ENCODE results near the gene RPL7A. TPM values are rescaled to one million over a fixed set of nuclear protein-coding genes. Genes with fewer than 3 reads are reported as not detected.
"Not testable (repeated sequence)": the region's sequence is repeated elsewhere in the genome, so short reads cannot be mapped to it uniquely, and the experiment has no call there.

RPL7A gene
- total RNA-seq (2014; rRNA removed; shearing (Covaris generic)) = 2,228 and 2,364 TPM in 2 replicates

GRCh38 chr9:133347985-133348717 lies at the start of gene RPL7A, which contains the start of gene MED22:
RPL7A (plus strand) TSS chr9:133348218; CDS start chr9:133348244, 26 bp downstream.
MED22 (minus strand) TSS chr9:133348131; CDS start chr9:133346662, 1,469 bp downstream.
- peak; percentile 97 for DNase-seq (ENCODE audit: low spot score)

GRCh38 chr9:133299996-133300395 lies 48.0 kb upstream of the RPL7A start:
- not testable (repeated sequence) for DNase-seq (ENCODE audit: low spot score)

- DNase-seq (ENCODE audit: low spot score) = no peak
Observed at GRCh38 chr9:133301253-133302230, 46.5 kb upstream of the RPL7A start.

GRCh38 chr9:133303266-133304157 lies 44.5 kb upstream of the RPL7A start:
- DNase-seq (ENCODE audit: low spot score) = no peak

GRCh38 chr9:133304158-133304470 lies 43.9 kb upstream of the RPL7A start:
- DNase-seq (ENCODE audit: low spot score) = no peak

GRCh38 chr9:133304477-133305377 lies 43.3 kb upstream of the RPL7A start:
- no peak for DNase-seq (ENCODE audit: low spot score)

GRCh38 chr9:133305731-133306130 lies 42.3 kb upstream of the RPL7A start:
- DNase-seq (ENCODE audit: low spot score) = no peak

GRCh38 chr9:133306242-133307204 lies 41.5 kb upstream of the RPL7A start:
- peak; percentile 87 for DNase-seq (ENCODE audit: low spot score)

- no peak for DNase-seq (ENCODE audit: low spot score)
Observed at GRCh38 chr9:133307301-133307700, 40.7 kb upstream of the RPL7A start.

- DNase-seq (ENCODE audit: low spot score) = no peak
Observed at GRCh38 chr9:133309608-133310007, 38.4 kb upstream of the RPL7A start.

- DNase-seq (ENCODE audit: low spot score) = no peak
Observed at GRCh38 chr9:133315997-133316396, 32.0 kb upstream of the RPL7A start.

- DNase-seq (ENCODE audit: low spot score) = not testable (repeated sequence)
Observed at GRCh38 chr9:133317551-133317950, 30.5 kb upstream of the RPL7A start.

GRCh38 chr9:133320421-133320881 lies 27.6 kb upstream of the RPL7A start:
- no peak for DNase-seq (ENCODE audit: low spot score)

- no peak for DNase-seq (ENCODE audit: low spot score)
Observed at GRCh38 chr9:133321411-133321935, 26.5 kb upstream of the RPL7A start.

GRCh38 chr9:133322701-133323100 lies 25.3 kb upstream of the RPL7A start:
- DNase-seq (ENCODE audit: low spot score) = no peak

- DNase-seq (ENCODE audit: low spot score) = no peak
Observed at GRCh38 chr9:133323211-133323610, 24.8 kb upstream of the RPL7A start.

GRCh38 chr9:133323991-133324703 lies 23.9 kb upstream of the RPL7A start:
- no peak for DNase-seq (ENCODE audit: low spot score)

- not testable (repeated sequence) for DNase-seq (ENCODE audit: low spot score)
Observed at GRCh38 chr9:133327021-133327420, 21.0 kb upstream of the RPL7A start.

Data from A172 (cell line).